ENCODE data around the gene FIGN. TPM values are rescaled to one million over a fixed set of nuclear protein-coding genes. Genes with fewer than 3 reads are reported as not detected.

Gene FIGN
- total RNA-seq, 1 donor from 2014 or later = 0.79 TPM

- Histone ChIP-seq H3K27me3 (ENCODE audit: control insufficient read depth, insufficient read depth, low read length) (no peaks in the 10 kb centered on the region), H3K36me3 (ENCODE audit: control insufficient read depth, insufficient read depth, low read length) (peaks cover 1% of the 10 kb centered on the region), H3K4me3 (ENCODE audit: low read depth, low read length) (no peak overlapping the region)
- DNase-seq (ENCODE audit: low read depth) (no peak), FAIRE-seq (no peak)
- TF ChIP-seq CTCF (IDR thresholded peaks at IDR 0.05; ENCODE audit: insufficient read depth, low read length, severe bottlenecking) = peak; percentile 21
Measured at GRCh38 chr2:163610817-163611556, 124.8 kb downstream of the FIGN start.

- no peak for TF ChIP-seq CTCF (IDR thresholded peaks at IDR 0.05; ENCODE audit: insufficient read depth, low read length, severe bottlenecking)
- no peak for FAIRE-seq
Measured at GRCh38 chr2:163607630-163608029, 128.2 kb downstream of the FIGN start.

GRCh38 chr2:163606878-163607277 is 128.9 kb downstream of the FIGN start:
- Histone ChIP-seq H3K36me3 (ENCODE audit: control insufficient read depth, insufficient read depth, low read length) (peaks cover 1% of the 10 kb centered on the region), H3K27me3 (ENCODE audit: control insufficient read depth, insufficient read depth, low read length) (no peaks in the 10 kb centered on the region), H3K4me3 (ENCODE audit: low read depth, low read length) (no peak overlapping the region)
- peak; percentile 61 for DNase-seq (ENCODE audit: low read depth)
- FAIRE-seq = no peak
- TF ChIP-seq CTCF (IDR thresholded peaks at IDR 0.05; ENCODE audit: insufficient read depth, low read length, severe bottlenecking) = no peak

More at GRCh38 chr2:163607630-163608029, 128.2 kb downstream of the FIGN start:
- no peak for DNase-seq (ENCODE audit: low read depth)
- Histone ChIP-seq H3K4me3 (ENCODE audit: low read depth, low read length) (no peak overlapping the region), H3K27me3 (ENCODE audit: control insufficient read depth, insufficient read depth, low read length) (no peaks in the 10 kb centered on the region), H3K36me3 (ENCODE audit: control insufficient read depth, insufficient read depth, low read length) (peaks cover 1% of the 10 kb centered on the region)

DNA sequence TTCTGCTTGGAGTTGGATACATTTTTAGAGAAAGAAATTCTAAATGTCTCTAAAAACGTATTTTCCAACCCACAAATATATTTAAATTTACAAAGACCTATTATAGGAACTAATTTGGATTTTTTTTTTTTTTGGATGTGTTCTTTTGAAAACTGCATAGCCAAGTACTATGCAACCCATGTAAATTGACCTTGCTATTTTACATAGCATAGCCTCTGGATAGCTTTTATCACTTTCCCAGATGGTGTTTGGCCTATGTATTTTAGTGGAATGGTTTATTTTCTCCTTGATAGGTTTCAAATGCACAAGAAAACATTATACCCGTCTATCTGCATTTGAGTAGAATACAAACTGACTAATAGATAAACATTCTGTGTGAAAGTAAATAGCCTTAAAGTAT is 130.0 kb downstream of the FIGN start:
- Histone ChIP-seq H3K36me3 (ENCODE audit: control insufficient read depth, insufficient read depth, low read length) (no peaks in the 10 kb centered on the region), H3K27me3 (ENCODE audit: control insufficient read depth, insufficient read depth, low read length) (no peaks in the 10 kb centered on the region), H3K4me3 (ENCODE audit: low read depth, low read length) (no peak overlapping the region)
- no peak for TF ChIP-seq CTCF (IDR thresholded peaks at IDR 0.05; ENCODE audit: insufficient read depth, low read length, severe bottlenecking)
- no peak for DNase-seq (ENCODE audit: low read depth)
- no peak for FAIRE-seq

DNA sequence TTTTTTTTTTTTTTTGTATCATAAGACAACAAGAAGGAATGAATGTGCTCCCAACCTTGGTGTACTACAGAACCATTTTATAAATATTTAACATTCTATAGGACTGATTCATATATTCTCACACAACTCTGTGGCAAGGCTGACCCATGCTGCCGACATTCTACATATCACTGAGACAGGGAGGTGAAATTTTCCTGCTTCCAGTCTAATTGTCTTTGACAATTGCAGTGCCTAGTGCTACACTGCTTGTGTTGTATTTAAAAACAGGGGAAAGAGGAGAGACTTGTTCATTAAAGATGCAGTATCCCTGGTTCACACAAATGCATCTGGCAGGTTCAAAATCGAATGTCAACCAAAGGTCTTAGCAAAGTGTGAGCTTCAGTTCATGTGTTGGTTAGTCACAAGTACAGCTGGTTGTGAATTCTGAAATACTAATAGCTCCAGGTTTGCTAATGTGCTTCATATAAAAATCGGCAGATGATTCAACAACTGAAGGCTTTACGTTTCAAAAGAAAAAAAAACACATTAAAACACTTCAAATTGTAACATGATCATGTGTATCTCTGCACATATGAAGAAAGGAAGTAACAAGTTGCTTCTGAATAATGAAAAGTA is 130.8 kb downstream of the FIGN start:
- DNase-seq (ENCODE audit: low read depth) (peak; percentile 64), FAIRE-seq (no peak)
- TF ChIP-seq CTCF (IDR thresholded peaks at IDR 0.05; ENCODE audit: insufficient read depth, low read length, severe bottlenecking) = no peak
- no peak overlapping the region for H3K4me3 ChIP-seq (ENCODE audit: low read depth, low read length)
- no peaks in the 10 kb centered on the region for H3K27me3 ChIP-seq (ENCODE audit: control insufficient read depth, insufficient read depth, low read length)
- H3K36me3 ChIP-seq (ENCODE audit: control insufficient read depth, insufficient read depth, low read length) = no peaks in the 10 kb centered on the region

Data from bronchial epithelial cell (primary cell).